NCI-H510A (cell line): ENCODE data around the gene RPS6KL1.

Source experiments
- DNase-seq: peaks from one replicate; lab custom pipeline; 2025; lab: John Stamatoyannopoulos, UW

The RPS6KL1 gene

GRCh38 chr14:74912801-74913200, 10.3 kb downstream of the RPS6KL1 start:
- DNase-seq, result no peak

DNA sequence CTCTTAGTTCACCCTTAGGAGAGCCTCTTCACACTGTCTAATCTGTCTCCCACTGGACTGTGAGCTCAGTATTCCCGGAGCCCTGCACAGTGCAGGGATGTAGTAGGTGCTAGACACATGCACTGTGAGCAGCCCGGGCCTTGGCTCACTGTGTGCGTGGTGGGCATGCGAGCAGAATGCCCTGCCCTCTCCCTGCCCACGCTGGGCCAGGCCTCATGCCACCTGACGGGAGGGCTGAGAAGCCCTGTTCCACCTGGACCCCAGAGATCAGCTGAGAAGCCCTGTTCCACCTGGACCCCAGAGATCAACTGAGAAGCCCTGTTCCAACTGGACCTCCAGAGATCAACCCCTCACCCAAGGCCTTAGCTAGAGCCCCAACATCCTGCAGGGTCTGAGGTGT, 10.9 kb downstream of the RPS6KL1 start:
- no peak for DNase-seq

GRCh38 chr14:74911704-74912103, 11.4 kb downstream of the RPS6KL1 start:
- no peak for DNase-seq

- no peak for DNase-seq
These were observed 11.8 kb downstream of the RPS6KL1 start for GRCh38 chr14:74911221-74911620.

DNA sequence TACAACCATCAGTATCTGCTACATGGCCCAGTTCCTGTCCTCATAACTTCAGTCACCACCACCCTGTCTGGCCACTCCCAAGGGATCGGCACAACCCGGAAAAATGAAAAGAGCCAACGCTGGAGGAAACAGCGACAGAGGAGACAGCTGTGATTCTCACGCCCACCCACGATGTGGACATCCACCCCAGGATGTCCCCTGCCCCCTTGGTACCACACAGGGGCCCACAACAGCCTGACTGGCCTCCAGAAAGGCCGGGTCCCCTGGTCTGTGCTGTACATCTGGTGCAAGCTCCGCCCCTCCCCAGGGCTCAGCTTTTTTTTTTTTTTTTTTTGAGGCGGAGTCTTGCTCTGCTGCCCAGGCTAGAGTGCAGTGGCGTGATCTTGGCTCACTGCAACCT, 12.5 kb downstream of the RPS6KL1 start:
- DNase-seq, result no peak

DNA sequence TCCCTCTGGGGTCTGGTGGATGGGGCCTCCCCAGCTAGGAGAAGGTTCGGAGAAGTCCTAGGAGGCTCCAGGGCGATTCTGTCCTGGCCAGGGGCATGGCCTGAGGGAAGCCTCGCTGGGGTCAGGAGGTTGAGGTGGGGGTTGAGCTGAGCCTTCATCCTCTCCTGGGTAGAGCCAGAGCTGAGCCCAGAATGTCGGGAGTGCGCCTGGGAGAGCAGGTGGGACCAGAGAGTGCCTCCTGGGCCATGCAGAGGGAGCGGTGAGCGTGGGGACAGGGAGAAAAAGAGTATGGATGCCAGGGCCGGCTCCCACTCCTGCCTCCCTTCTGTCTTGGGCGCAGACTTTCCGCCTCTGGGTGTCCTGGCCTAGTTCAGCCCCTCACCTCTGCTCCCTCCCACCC, 13.1 kb downstream of the RPS6KL1 start:
- DNase-seq, result no peak

- no peak for DNase-seq
These were observed 13.6 kb downstream of the RPS6KL1 start for GRCh38 chr14:74909501-74909900.

GRCh38 chr14:74908861-74909341, 14.2 kb downstream of the RPS6KL1 start:
- DNase-seq, result no peak

GRCh38 chr14:74907744-74908143, 15.3 kb downstream of the RPS6KL1 start:
- no peak for DNase-seq

GRCh38 chr14:74906925-74907521, 16.0 kb downstream of the RPS6KL1 start:
- DNase-seq, result no peak

DNA sequence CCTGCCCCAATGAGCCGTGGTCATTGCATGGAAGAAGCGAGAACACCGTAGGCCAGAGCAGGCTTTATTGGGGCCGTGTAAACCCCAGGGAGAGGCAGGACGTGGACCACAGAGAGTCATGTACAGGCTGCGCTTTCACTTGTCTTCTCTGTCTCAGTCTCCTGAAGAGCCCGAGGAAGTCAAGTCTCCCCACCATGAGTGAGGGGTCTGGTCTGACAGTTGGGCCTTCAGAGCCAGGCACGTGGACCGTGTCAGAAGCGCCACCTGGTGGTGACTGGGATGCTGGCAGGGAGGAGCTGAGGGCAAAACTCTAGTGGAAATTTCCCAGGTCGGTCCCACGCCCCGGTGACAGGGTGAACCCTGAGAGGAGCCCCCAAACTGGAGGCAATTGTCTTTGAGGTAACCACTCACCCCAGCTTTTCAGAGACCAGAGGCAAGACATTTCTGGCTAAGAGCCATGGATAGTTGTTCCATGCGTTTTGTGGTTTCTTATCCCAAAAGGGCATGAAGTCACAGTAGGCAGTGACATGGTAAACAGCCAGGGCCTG, 17.4 kb downstream of the RPS6KL1 start:
- no peak for DNase-seq

DNA sequence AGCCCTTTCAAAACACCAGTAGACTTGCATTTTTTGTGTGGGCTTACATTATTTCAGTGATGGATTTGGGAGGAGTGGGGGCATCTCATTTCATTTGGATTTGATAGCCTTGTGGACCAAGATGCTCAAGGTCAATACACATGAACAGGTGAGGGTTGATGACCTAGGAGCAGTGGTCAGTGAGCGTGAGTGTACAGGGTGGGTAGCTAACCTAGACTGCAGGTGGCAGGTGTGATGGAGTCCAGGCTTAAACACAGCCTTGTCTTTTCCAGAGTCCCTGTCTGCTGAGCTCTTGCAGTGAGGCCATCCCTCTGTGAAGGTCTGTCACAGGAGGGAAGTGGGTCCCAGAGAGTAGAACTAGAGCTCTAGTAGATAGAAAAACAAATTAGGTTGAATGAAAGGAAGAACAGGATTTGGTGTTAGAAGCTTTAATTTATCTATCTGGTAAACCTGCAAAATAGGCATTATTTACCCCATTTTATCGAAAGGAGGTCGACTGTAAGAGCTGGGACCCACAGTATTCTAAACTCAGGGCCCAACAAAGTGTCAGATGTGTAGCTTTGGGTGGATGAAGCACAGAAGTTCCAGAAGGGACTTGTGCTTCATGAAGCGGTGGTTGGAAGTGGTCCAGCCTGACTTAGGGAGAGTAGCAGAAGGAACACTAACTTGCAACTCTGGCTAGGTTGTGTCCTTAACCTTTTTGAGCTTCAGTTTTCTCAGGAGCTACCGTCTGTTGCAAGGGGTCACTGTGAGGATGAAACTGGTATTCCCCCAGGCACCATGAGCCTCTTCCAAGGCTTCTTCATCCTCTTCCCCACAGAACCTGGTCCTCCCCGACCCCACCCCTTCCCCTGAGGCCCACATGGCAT, 18.2 kb downstream of the RPS6KL1 start:
- no peak for DNase-seq

DNA sequence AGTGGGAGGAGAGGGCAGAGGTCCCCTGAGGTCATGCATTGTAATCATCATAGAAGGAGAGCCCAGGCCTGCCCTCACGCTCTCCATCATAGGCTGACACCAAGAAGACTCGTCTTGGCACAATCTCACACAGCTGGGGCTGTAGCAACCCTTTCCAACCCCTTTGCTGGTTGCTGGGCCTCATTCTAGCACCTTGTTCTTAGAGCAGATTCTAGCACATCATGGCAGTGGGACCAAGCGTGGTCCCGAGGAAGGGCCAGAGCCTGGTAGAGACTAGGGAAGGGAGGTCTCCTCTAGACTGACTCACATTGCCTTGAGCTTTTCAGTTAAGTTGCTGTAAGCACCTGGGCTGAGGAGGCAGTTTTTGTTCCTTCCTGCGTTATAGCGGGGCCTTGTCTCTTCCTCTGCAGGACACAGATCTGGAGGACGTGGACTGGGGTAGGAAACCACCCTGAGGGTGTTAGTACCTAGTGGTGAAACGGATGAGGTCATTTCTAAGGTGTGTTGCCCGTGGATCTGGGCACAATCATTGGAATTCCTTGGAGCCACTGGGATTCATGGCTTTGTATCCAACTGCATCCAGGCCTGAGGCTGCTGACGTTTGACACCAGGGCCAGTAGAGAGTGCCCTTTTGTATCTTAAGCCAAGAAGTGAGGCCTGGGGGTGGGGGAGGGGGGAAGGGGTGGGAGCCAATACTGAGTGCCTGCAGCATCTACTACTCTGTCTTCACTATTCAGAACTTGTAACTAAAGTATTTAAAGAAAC, 19.9 kb downstream of the RPS6KL1 start:
- DNase-seq, result no peak

DNA sequence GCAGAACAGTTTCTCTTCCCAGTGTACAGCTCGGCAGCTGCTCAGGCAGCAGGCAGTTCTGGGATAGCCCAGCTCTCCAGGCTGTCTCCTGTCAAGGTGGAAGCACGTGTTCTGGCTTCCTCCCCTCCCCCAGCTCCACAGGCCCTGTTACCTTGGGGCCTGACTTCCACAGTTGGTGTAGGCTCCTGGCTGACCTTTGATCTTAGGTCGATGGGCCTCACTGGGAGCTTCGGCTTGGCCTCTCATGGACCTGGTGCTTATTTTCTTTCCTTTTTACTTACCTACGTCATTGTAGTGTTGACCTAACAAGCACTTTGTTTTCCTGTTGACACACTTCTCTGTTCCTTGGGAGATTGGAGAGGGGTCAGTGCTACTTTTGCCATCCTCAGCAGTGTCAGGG, 24.4 kb downstream of the RPS6KL1 start:
- no peak for DNase-seq

DNA sequence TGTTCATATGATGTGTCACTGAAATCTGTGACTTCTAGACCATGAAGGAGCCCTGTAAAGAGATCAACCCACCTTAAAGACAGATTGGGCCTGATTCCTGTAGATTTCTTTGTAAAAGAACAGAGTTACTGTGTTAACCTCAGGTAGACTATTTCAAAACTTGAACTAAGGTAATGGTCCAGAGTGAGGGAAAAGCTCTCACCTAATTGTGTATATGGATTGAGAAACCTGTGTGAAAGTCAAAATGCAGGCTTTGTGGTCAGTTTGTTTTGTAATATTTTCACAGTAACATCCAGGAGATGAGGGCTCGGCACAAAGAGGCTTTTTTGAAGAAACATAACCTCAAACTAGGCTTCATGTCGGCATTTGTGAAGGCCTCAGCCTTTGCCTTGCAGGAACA, 25.0 kb downstream of the RPS6KL1 start:
- no peak for DNase-seq

DNA sequence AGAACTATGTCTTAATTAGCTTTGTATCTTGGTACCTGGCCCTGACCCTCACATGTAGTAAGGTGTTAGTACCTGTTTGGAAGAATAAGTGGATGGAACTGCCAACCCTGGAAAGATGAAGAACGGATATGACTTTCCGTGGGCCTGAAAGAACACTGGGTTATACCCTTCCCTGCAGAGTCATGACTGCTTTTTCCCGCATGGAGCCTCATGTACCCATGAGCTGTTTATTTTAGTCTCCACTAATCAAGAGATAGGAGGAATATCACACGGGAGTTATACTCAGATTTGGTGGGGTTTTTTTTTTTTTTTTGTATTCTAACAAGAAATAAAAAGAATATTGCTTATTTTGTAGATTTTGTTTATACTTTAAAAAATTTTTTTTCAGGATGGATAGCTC, 25.4 kb downstream of the RPS6KL1 start:
- no peak for DNase-seq

DNA sequence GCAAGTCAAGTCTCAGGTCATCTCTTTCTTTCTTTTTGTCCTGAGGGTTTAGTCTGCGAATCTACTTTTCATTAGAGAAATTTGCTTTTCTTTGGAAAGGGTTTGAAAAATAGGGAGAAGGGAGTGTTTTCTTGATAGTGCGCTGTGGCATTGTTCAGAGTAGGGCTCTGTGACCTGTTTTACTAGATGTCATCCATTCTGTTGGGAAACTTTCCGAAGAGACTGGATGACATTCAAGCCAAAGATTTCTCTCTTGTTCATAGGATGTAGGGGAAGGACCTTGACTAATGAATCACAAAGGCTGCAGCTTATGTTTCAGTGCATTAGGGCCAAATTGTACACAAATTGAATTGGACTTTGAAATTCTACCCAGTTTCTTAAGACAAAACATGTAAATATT, 26.7 kb downstream of the RPS6KL1 start:
- no peak for DNase-seq

DNA sequence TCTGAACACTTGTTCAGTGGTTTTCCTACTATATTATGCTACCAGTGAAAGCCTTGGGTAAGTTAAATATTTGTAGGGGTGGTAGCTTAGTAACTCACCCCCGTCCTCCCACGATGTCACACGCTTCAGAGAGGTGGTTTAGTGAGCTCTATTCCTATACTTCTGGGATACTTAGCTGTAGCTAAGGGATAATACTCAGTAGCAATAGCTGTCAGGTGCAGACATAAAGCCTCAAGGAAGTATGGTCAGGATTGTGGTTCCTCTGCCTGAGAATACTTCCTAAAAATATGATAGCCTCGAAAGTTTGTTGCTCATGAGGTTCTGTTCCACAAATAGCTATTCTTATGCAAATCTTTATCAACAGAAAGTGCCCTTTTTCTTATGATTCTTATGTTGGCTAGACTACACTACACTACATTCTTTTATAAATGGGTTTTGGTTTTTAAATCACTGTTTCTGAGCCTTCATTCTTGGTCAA, 29.4 kb downstream of the RPS6KL1 start:
- DNase-seq, result no peak

GRCh38 chr14:74892745-74893144, 30.3 kb downstream of the RPS6KL1 start:
- no peak for DNase-seq

DNA sequence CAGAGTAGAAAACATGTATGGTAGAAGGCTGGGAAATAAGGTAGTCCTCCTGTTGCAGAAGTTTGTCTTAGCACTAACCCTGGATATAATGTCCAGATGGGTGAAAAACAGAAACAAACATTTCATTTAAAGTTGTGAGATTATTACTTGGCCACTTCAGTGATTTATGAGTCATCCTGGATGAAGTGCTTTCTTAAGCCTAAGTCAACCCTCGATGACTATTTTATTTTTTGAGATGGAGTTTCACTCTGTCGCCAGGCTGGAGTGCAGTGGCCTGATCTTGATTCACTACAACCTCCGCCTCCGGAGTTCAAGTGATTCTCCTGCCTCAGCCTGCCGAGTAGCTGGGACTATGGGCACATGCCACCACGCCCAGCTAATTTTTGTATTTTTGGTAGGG, 31.2 kb downstream of the RPS6KL1 start:
- DNase-seq, result no peak

DNA sequence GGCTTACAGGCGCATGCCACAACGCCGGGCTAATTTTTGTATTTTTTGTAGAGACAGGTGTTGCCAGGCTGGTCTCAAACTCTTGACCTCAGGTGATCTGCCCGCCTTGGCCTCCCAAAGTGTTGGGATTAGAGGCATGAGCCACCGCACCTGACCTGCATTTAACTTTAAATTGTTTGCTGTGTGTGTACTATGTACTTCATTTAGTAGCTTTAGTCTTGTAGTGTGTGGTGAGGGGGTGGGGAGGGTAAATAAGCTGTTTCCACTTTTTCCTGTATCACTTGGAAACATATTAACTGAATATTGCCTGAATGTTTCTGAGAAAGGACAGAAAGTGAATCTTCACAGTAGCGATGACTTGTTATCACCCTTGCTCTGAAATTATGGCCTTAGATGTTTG, 32.8 kb downstream of the RPS6KL1 start:
- no peak for DNase-seq
